H9 (cell line): Measurements from ENCODE around the gene C16orf74. TPM values are rescaled to one million over a fixed set of nuclear protein-coding genes. Genes with fewer than 3 reads are reported as not detected.

Experiments
- DNase-seq: peaks from one replicate; pipeline ENCODE4 v3.0.0-alpha.2; 2017
- H2AFZ ChIP-seq: one replicate; pipeline ENCODE4 v1.6.1; 2013; ENCODE audit warnings: mild to moderate bottlenecking, low read length, control low read depth, moderate library complexity
- H2AK5ac ChIP-seq: 2 replicates; pipeline ENCODE4 v1.6.1; 2013; ENCODE audit warnings: low read length, control low read depth, mixed read lengths; ENCODE audit not compliant: insufficient read length
- H2BK120ac ChIP-seq: one replicate; pipeline ENCODE4 v1.6.1; 2013; ENCODE audit warnings: low read depth, mild to moderate bottlenecking, low read length, control low read depth, inconsistent platforms; ENCODE audit not compliant: poor library complexity, severe bottlenecking
- H2BK12ac ChIP-seq: 2 replicates; pipeline ENCODE4 v1.6.1; 2013; ENCODE audit warnings: low read length, control low read depth, mixed read lengths, low read depth; ENCODE audit not compliant: insufficient read length
- H2BK15ac ChIP-seq: 2 replicates; pipeline ENCODE4 v1.6.1; 2013; ENCODE audit warnings: low read depth, low read length, control low read depth
- H2BK20ac ChIP-seq: one replicate; pipeline ENCODE4 v1.6.1; 2013; ENCODE audit warnings: low read depth, mild to moderate bottlenecking, low read length, control low read depth, inconsistent platforms; ENCODE audit not compliant: poor library complexity, severe bottlenecking
- H2BK5ac ChIP-seq: 2 replicates; pipeline ENCODE4 v1.6.1; 2013; ENCODE audit warnings: low read length, control low read depth, mixed read lengths; ENCODE audit not compliant: insufficient read length
- H3K14ac ChIP-seq: 2 replicates; pipeline ENCODE4 v1.6.1; 2013; ENCODE audit warnings: low read length, control low read depth; ENCODE audit not compliant: insufficient read depth
- H3K18ac ChIP-seq: 2 replicates; pipeline ENCODE4 v1.6.1; 2013; ENCODE audit warnings: low read depth, mild to moderate bottlenecking, mixed read lengths, low read length, control low read depth; ENCODE audit not compliant: insufficient read length
- H3K23ac ChIP-seq: 2 replicates; pipeline ENCODE4 v1.6.1; 2013; ENCODE audit warnings: low read length, control low read depth, mixed read lengths, low read depth; ENCODE audit not compliant: insufficient read length
- H3K23me2 ChIP-seq: 2 replicates; pipeline ENCODE4 v1.6.1; 2013; ENCODE audit warnings: low read depth, mild to moderate bottlenecking, mixed read lengths, low read length, control low read depth; ENCODE audit not compliant: insufficient read length, poor library complexity, severe bottlenecking
- H3K27ac ChIP-seq: 2 replicates; pipeline ENCODE4 v1.5.1; 2013; ENCODE audit warnings: low read length, control low read depth, mixed read lengths, low read depth; ENCODE audit not compliant: insufficient read length
- H3K27me3 ChIP-seq: 2 replicates; pipeline ENCODE4 v1.6.1; 2013; ENCODE audit warnings: low read length, control low read depth, inconsistent platforms; ENCODE audit not compliant: insufficient read depth
- H3K4ac ChIP-seq: 2 replicates; pipeline ENCODE4 v1.6.1; 2013; ENCODE audit warnings: low read depth, mild to moderate bottlenecking, control low read depth, inconsistent platforms, low read length, moderate library complexity
- H3K4me1 ChIP-seq: 2 replicates; pipeline ENCODE4 v1.6.1; 2013; ENCODE audit warnings: low read length, control low read depth, inconsistent platforms; ENCODE audit not compliant: insufficient read depth
- H3K4me2 ChIP-seq: 2 replicates; pipeline ENCODE4 v1.6.1; 2013; ENCODE audit warnings: low read length, control low read depth, mixed read lengths; ENCODE audit not compliant: insufficient read length, insufficient read depth
- H3K56ac ChIP-seq: 2 replicates; pipeline ENCODE4 v1.6.1; 2013; ENCODE audit warnings: low read depth, mild to moderate bottlenecking, mixed read lengths, low read length, control low read depth; ENCODE audit not compliant: insufficient read length
- H3K79me1 ChIP-seq: 2 replicates; pipeline ENCODE4 v1.6.1; 2013; ENCODE audit warnings: low read depth, mild to moderate bottlenecking, moderate library complexity, low read length, control low read depth, inconsistent platforms; ENCODE audit not compliant: insufficient read depth, poor library complexity, severe bottlenecking
- H3K79me2 ChIP-seq: 2 replicates; pipeline ENCODE4 v1.6.1; 2013; ENCODE audit warnings: low read length, control low read depth, inconsistent platforms; ENCODE audit not compliant: insufficient read depth
- H3K9ac ChIP-seq: 2 replicates; pipeline ENCODE4 v1.6.1; 2013; ENCODE audit warnings: low read length, control low read depth, mixed read lengths; ENCODE audit not compliant: insufficient read length; ENCODE audit errors: extremely low read depth
- H3K9me3 ChIP-seq: one replicate; pipeline ENCODE4 v1.6.1; 2013; ENCODE audit warnings: low read depth, low read length, inconsistent platforms; ENCODE audit not compliant: control insufficient read depth
- H3T11ph ChIP-seq: one replicate; pipeline ENCODE4 v1.6.1; 2013; ENCODE audit warnings: mild to moderate bottlenecking, low read length, control low read depth, inconsistent platforms
- H4K20me1 ChIP-seq: one replicate; pipeline ENCODE4 v1.6.1; 2013; ENCODE audit not compliant: control insufficient read depth, insufficient read length, insufficient read depth
- H4K5ac ChIP-seq: 2 replicates; pipeline ENCODE4 v1.6.1; 2013; ENCODE audit warnings: low read depth, mild to moderate bottlenecking, mixed read lengths, low read length, control low read depth; ENCODE audit not compliant: insufficient read length
- H4K8ac ChIP-seq: replicated peaks from 2 replicates; pipeline ENCODE4 v1.6.1; 2013; ENCODE audit warnings: low read length, control low read depth, mixed read lengths, low read depth; ENCODE audit not compliant: insufficient read length
- H4K91ac ChIP-seq: 2 replicates; pipeline ENCODE4 v1.6.1; 2013; ENCODE audit warnings: low read depth, mild to moderate bottlenecking, moderate library complexity, mixed read lengths, low read length, control low read depth; ENCODE audit not compliant: insufficient read length
- H3K27ac Mint-ChIP-seq, 3 experiments: 2 replicates in 2 of 3; 3 replicates in 1 of 3; pipeline ENCODE4 v1.8.0; 2020 to 2021; ENCODE audit warnings: mixed read lengths in 3 of 3, mild to moderate bottlenecking in 1 of 3, moderate library complexity in 1 of 3
- H3K27me3 Mint-ChIP-seq: 2 replicates; pipeline ENCODE4 v1.8.0; 2021; ENCODE audit warnings: low read depth, mild to moderate bottlenecking, moderate library complexity, mixed read lengths
- H3K36me3 Mint-ChIP-seq, 3 experiments: 2 replicates in 2 of 3; 3 replicates in 1 of 3; pipeline ENCODE4 v1.8.0; 2020 to 2021; ENCODE audit warnings: low read depth in 3 of 3, mixed read lengths in 3 of 3; ENCODE audit not compliant: insufficient read depth in 1 of 3
- H3K4me1 Mint-ChIP-seq, 2 experiments: 2 replicates each; pipeline ENCODE4 v1.8.0; 2020; ENCODE audit warnings: mixed read lengths in 2 of 2
- H3K4me3 Mint-ChIP-seq, 2 experiments: 2 replicates in 1 of 2; 3 replicates in 1 of 2; pipeline ENCODE4 v1.8.0; 2020 to 2021; ENCODE audit warnings: mild to moderate bottlenecking in 2 of 2, mixed read lengths in 2 of 2, moderate library complexity in 1 of 2
- H3K9me3 Mint-ChIP-seq, 2 experiments: 2 replicates in 1 of 2; 3 replicates in 1 of 2; pipeline ENCODE4 v1.8.0; 2020; ENCODE audit warnings: mild to moderate bottlenecking in 2 of 2, mixed read lengths in 2 of 2, moderate library complexity in 1 of 2
- CTCF ChIP-seq: fragments of 200-600 bp; sonication (generic); conservative IDR thresholded peaks from 3 replicates; pipeline ENCODE4 v1.8.0; 2021; ENCODE audit warnings: antibody characterized with exemption, mild to moderate bottlenecking
- WGBS: extraction: QIAGEN DNeasy Blood & Tissue Kit; methylation state at CpG from one replicate; pipeline ENCODE4 v1.1.7; 2013; ENCODE audit warnings: missing lambda C conversion rate, low lambda C conversion rate, mixed read lengths; ENCODE audit not compliant: insufficient read length; ENCODE audit errors: extremely low coverage; 5-methylcytosine and 5-hydroxymethylcytosine counted together
- total RNA-seq: library from RNA; stranded (reverse); gene quantifications from 2 replicates; pipeline ENCODE4 v1.2.1, GENCODE V29; 2021

Gene C16orf74
- total RNA-seq, 1 experiment from 2014 or later: 5.6 TPM

DNA sequence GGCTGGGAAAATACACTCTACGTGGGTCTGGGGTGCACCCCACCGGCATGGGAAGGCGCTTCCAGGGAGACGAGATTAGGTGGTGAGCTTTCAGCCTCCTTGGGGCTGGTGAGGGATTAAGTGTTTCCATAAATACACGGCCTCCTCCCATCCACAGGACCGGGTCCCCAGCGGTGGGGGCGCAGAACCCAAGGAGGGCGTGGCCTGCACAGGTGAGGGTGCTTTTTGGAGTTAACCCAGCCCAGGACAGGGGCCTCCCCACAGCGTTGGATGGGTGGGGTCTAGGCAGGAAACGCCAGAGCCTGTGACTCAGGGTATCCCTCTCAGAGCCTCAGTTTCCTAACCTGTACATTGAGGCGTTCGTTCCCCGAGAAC lies 1.1 kb downstream of the C16orf74 start:
- H3K23ac ChIP-seq: no peak overlapping the region
- no peak overlapping the region for H2BK20ac ChIP-seq
- H2BK120ac ChIP-seq: no peak overlapping the region
- no peaks in the 10 kb centered on the region for H3K79me2 ChIP-seq
- no peaks in the 10 kb centered on the region; a peak in 1 of 7 replicates for H3K36me3 Mint-ChIP-seq
- H4K91ac ChIP-seq: no peak overlapping the region
- no peak overlapping the region for H2BK5ac ChIP-seq
- H3K18ac ChIP-seq: no peak overlapping the region
- peak overlapping the region; percentile 34 for H3K4me2 ChIP-seq
- no peak overlapping the region for H2BK15ac ChIP-seq
- no peaks in the 10 kb centered on the region for H4K20me1 ChIP-seq
- H3K27me3 Mint-ChIP-seq: peaks cover 33% of the 10 kb centered on the region
- H3K4ac ChIP-seq: no peak overlapping the region
- peaks cover 10% of the 10 kb centered on the region; the same call in 1 of the 2 replicates for H3K4me1 ChIP-seq
- H2AFZ ChIP-seq: no peak overlapping the region
- peaks cover 56 to 58% of the 10 kb centered on the region in 2 experiments for H3K4me1 Mint-ChIP-seq
- no peak overlapping the region for H4K8ac ChIP-seq
- no peaks in the 10 kb centered on the region for H3K79me1 ChIP-seq
- no peak overlapping the region for H3K9ac ChIP-seq
- no peak for DNase-seq
- H2BK12ac ChIP-seq: no peak overlapping the region
- H3K27ac Mint-ChIP-seq: no peak overlapping the region
- H3T11ph ChIP-seq: no peak overlapping the region
- peak overlapping the region; percentile 79 to 93 for H3K4me3 Mint-ChIP-seq
- H3K9me3 Mint-ChIP-seq: no peaks in the 10 kb centered on the region
- no peak overlapping the region for H3K27ac ChIP-seq
- H3K56ac ChIP-seq: no peak overlapping the region
- H3K14ac ChIP-seq: no peak overlapping the region
- no peak for TF ChIP-seq CTCF
- no peak overlapping the region for H2AK5ac ChIP-seq
- H4K5ac ChIP-seq: no peak overlapping the region
- peaks cover 8% of the 10 kb centered on the region for H3K23me2 ChIP-seq
- no peaks in the 10 kb centered on the region; the same call in 1 of the 2 replicates for H3K27me3 ChIP-seq
- no CpG with 5 or more reads among the region's 14 CpGs for WGBS
- H3K9me3 ChIP-seq: no peaks in the 10 kb centered on the region
